Caco-2 (cell line): ENCODE measurements around the gene SPACA7. TPM values are rescaled to one million over a fixed set of nuclear protein-coding genes. Genes with fewer than 3 reads are reported as not detected.
"Not testable (repeated sequence)": the region's sequence is repeated elsewhere in the genome, so short reads cannot be mapped to it uniquely, and the experiment has no call there.

Source experiments
- BruUV-seq: library from RNA; stranded (reverse); fragments of 400-500 nt; replicated peaks from 2 replicates; lab custom pipeline; 2021; lab: Mats Ljungman, UMichigan
- CTCF ChIA-PET: fragments of 300-600 bp; sonication (Branson Sonifier 250); formaldehyde crosslinking; loops from one replicate; lab custom pipeline; 2022; ENCODE audit warnings: antibody characterized with exemption; lab: Charles Lee
- POLR2A ChIA-PET: fragments of 300-600 bp; sonication (Branson Sonifier 250); formaldehyde crosslinking; loops from one replicate; lab custom pipeline; 2022; ENCODE audit warnings: antibody characterized with exemption; lab: Charles Lee
- DNase-seq, 2 experiments: peaks; one replicate each; pipeline versions ENCODE4 v3.0.0 to v3.0.0-alpha.2; 2020 to 2022
- H3K27me3 ChIP-seq: replicated peaks from 2 replicates; pipeline ENCODE4 v1.6.0; 2011; ENCODE audit warnings: low read length; ENCODE audit not compliant: control insufficient read depth, insufficient read depth
- H3K36me3 ChIP-seq: 2 replicates; pipeline ENCODE4 v1.5.1; 2011; ENCODE audit warnings: low read length; ENCODE audit not compliant: control insufficient read depth, insufficient read depth
- H3K4me1 ChIP-seq: fragments of 250-450 bp; sonication (Bioruptor Pico); 2 replicates; pipeline ENCODE4 v1.5.1; 2020; ENCODE audit warnings: mild to moderate bottlenecking
- H3K4me3 ChIP-seq: 2 replicates; pipeline ENCODE4 v1.5.1; 2011; ENCODE audit warnings: low read depth, mild to moderate bottlenecking, control low read depth, low read length
- H3K9me3 ChIP-seq: fragments of 250-450 bp; sonication (Bioruptor Pico); 2 replicates; pipeline ENCODE4 v1.5.1; 2020; ENCODE audit warnings: mild to moderate bottlenecking, moderate library complexity
- H3K27ac Mint-ChIP-seq: one replicate; pipeline ENCODE4 v1.8.0; 2022; ENCODE audit warnings: mixed read lengths; ENCODE audit not compliant: unreplicated experiment
- H3K27me3 Mint-ChIP-seq: one replicate; pipeline ENCODE4 v1.8.0; 2022; ENCODE audit warnings: mixed read lengths; ENCODE audit not compliant: insufficient read depth, unreplicated experiment
- H3K36me3 Mint-ChIP-seq: one replicate; pipeline ENCODE4 v1.8.0; 2022; ENCODE audit warnings: mild to moderate bottlenecking, mixed read lengths; ENCODE audit not compliant: insufficient read depth, unreplicated experiment
- H3K4me1 Mint-ChIP-seq: one replicate; pipeline ENCODE4 v1.8.0; 2022; ENCODE audit warnings: low read depth, mixed read lengths; ENCODE audit not compliant: unreplicated experiment
- H3K4me3 Mint-ChIP-seq: one replicate; pipeline ENCODE4 v1.8.0; 2022; ENCODE audit warnings: mild to moderate bottlenecking, moderate library complexity, mixed read lengths; ENCODE audit not compliant: unreplicated experiment
- H3K9me3 Mint-ChIP-seq: one replicate; pipeline ENCODE4 v1.8.0; 2022; ENCODE audit warnings: mixed read lengths; ENCODE audit not compliant: unreplicated experiment
- CTCF ChIP-seq, 2 experiments: fragments of 200-600 bp in 1 of 2; IDR thresholded peaks; 1 replicate in 1 of 2; 2 replicates in 1 of 2; pipeline versions ENCODE4 v1.5.1 to v1.8.0; 2011 to 2022; ENCODE audit warnings: antibody characterized with exemption in 1 of 2, control low read depth in 1 of 2, inconsistent platforms in 1 of 2, low read depth in 1 of 2, low read length in 1 of 2, mild to moderate bottlenecking in 1 of 2, moderate library complexity in 1 of 2; ENCODE audit not compliant: insufficient read depth in 1 of 2, severe bottlenecking in 1 of 2, unreplicated experiment in 1 of 2
- intact Hi-C: fragments of 100-400 bp; cut with micrococcal nuclease; formaldehyde crosslinking; loops from one replicate; pipeline ENCODE4 v1.10.0; 2022; ENCODE audit not compliant: unreplicated experiment
- total RNA-seq: library from RNA; stranded (reverse); gene quantifications from 2 replicates; pipeline ENCODE4 v1.2.3, GENCODE V29; 2022

The SPACA7 gene
- total RNA-seq, 1 experiment from 2014 or later, result not detected

DNA sequence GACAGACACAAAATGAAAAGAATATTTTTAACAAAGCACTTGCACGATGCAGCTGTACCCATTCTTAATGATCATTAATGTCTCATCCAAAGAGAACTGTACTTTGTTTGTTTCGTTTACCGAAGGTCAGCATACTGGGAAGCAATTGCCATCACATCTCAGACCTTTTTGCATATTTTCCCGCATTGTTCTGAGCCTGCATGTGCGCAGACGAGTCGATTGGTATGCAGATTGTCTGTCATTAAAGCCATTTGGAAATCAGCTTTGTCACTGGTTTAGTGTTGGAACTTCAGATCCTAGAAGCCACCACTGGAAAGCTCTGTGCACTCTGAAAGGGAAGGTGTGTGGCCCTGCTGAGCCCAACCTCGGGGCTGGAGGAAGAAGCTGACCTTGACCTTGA, 15.6 kb downstream of the SPACA7 start:
- DNase-seq, result no peak
- TF ChIP-seq CTCF (IDR thresholded peaks at IDR 0.05; ENCODE audit: insufficient read depth in 1 of 2, low read depth in 1 of 2, low read length in 1 of 2, severe bottlenecking in 1 of 2, unreplicated experiment in 1 of 2), result no peak
- Histone ChIP-seq H3K9me3 (0 out of 2 replicates have a peak, but pooled peaks cover 4% of the 10 kb centered on the region), H3K4me1 (no peaks in the 10 kb centered on the region), H3K27me3 (no peaks in the 10 kb centered on the region), H3K4me3 (no peak overlapping the region), H3K36me3 (no peaks in the 10 kb centered on the region)
- H3K9me3 Mint-ChIP-seq, result peaks cover 10% of the 10 kb centered on the region
- BruUV-seq, result no TSS peak
- no peaks in the 10 kb centered on the region for H3K36me3 Mint-ChIP-seq
- H3K4me1 Mint-ChIP-seq, result no peaks in the 10 kb centered on the region
- CTCF ChIA-PET, result no interaction called here
- intact Hi-C loops, result no loop called here
- H3K27ac Mint-ChIP-seq, result no peak overlapping the region
- H3K4me3 Mint-ChIP-seq, result no peak overlapping the region
- POLR2A ChIA-PET, result no interaction called here
- peaks cover 10% of the 10 kb centered on the region for H3K27me3 Mint-ChIP-seq

DNA sequence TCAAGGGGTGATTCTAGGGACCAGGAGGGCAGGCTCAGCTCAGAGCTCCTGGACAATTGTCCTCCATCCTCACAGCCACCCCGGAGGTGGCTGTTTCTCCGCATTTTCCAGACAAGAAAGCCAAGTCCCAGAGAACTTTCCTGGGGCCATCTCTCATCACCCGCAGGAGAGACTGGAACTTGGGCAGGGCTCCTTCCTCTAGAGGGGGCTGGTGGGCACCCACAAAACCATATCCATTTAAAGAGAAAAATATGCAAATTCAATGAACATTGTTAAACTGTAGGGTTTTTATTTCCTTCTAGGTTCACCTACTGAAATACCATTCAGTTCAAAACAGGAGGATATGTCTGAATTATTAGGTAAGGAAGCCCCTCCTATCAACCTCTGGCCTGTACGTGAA, 16.6 kb downstream of the SPACA7 start:
- Mint-ChIP-seq H3K4me1 (no peaks in the 10 kb centered on the region), H3K4me3 (no peak overlapping the region), H3K36me3 (no peaks in the 10 kb centered on the region), H3K9me3 (peaks cover 9% of the 10 kb centered on the region), H3K27me3 (peaks cover 12% of the 10 kb centered on the region), H3K27ac (no peak overlapping the region)
- Histone ChIP-seq H3K4me1 (no peaks in the 10 kb centered on the region), H3K9me3 (0 out of 2 replicates have a peak, but pooled peaks cover 4% of the 10 kb centered on the region), H3K27me3 (no peaks in the 10 kb centered on the region), H3K36me3 (no peaks in the 10 kb centered on the region), H3K4me3 (no peak overlapping the region)
- ChIA-PET CTCF (no interaction called here), POLR2A (no interaction called here)
- intact Hi-C loops, result no loop called here
- no TSS peak for BruUV-seq
- DNase-seq, result no peak
- no peak for TF ChIP-seq CTCF (IDR thresholded peaks at IDR 0.05; ENCODE audit: insufficient read depth in 1 of 2, low read depth in 1 of 2, low read length in 1 of 2, severe bottlenecking in 1 of 2, unreplicated experiment in 1 of 2)

DNA sequence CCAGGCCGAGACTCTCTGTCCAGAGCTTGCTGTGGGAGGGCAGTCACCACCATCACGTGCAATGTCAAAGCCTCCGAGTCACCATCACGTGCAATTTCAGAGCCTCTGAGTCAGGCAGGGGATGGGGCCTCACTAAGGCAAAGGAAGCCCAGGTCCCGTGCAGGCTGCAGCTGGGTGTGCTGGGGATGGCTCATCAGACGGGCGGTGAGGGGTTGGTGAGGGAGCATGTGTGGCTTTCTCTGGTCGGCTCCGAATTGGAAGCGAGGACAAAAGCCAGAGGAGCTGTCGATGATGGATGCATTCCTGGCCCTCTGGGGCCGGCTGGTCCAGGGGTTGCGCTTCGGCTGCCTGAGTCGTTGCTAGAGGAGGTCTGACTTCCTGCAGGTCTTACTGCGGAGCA, 18.9 kb downstream of the SPACA7 start:
- H3K9me3 Mint-ChIP-seq, H3K4me1 ChIP-seq, H3K27me3 ChIP-seq, H3K4me1 Mint-ChIP-seq, H3K36me3 ChIP-seq, H3K9me3 ChIP-seq, H3K27ac Mint-ChIP-seq, POLR2A ChIA-PET, H3K36me3 Mint-ChIP-seq, CTCF ChIA-PET, DNase-seq, H3K4me3 Mint-ChIP-seq, intact Hi-C loops, BruUV-seq, H3K4me3 ChIP-seq: not testable (repeated sequence)
- peaks cover 10% of the 10 kb centered on the region for H3K27me3 Mint-ChIP-seq

- H3K36me3 ChIP-seq, H3K9me3 ChIP-seq, H3K36me3 Mint-ChIP-seq, H3K4me1 Mint-ChIP-seq, DNase-seq, H3K27ac Mint-ChIP-seq, H3K27me3 ChIP-seq, H3K4me3 Mint-ChIP-seq, H3K9me3 Mint-ChIP-seq, BruUV-seq, H3K4me3 ChIP-seq, CTCF ChIA-PET, intact Hi-C loops, H3K27me3 Mint-ChIP-seq, POLR2A ChIA-PET, H3K4me1 ChIP-seq: not testable (repeated sequence)
Measured at GRCh38 chr13:112395941-112396340, 19.8 kb downstream of the SPACA7 start.
